Amygdala (tissue), 56 donors: ENCODE measurements around the gene TTI1.

Experiments used
- DNase-seq, 56 donors: peaks; one replicate each; lab custom pipeline; 2025; lab: John Stamatoyannopoulos, UW

The TTI1 gene

GRCh38 chr20:38055848-38056247 lies 22.6 kb upstream of the TTI1 start:
- no peak for DNase-seq

DNA sequence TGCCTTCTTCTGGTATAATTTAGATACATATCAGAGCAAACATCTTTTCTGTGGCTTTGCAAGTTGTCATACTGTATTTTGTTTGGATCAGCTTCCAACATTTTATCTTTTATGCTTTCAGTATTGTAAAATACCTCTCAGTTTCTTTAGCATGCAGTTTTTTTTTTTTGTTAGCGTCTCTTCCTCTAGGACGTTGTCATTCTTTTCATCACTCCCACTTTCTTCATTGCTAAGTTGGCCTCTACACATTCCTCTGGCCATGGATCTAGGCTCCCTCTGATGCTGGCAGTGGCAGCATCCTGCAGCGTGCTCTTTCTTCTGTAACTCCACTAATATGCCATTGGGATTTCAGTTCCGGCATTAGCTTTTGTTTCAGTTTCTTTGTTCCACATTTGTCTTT lies 22.0 kb upstream of the TTI1 start:
- no peak for DNase-seq

- DNase-seq: no peak
These were observed 21.4 kb upstream of the TTI1 start for GRCh38 chr20:38054647-38055046.

DNA sequence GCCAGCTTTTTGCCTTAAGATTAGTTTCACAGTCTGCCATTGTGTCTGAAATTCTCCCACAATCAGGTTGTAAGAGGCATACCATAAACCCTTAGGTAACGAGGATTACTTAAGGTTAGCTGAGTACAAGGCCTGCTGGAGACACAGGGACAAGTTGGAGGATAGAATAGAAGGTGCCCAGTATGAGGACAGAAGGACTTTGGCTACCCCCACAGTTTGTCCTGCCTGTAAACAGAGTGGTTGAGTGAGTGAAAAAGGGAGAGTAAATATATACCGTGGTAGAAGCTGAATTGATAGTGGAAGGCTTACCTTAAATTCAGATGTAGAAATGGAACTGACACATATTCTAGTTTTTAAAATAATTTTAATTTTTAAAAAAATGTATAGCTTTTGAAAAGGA lies 19.6 kb upstream of the TTI1 start:
- DNase-seq: no peak

DNA sequence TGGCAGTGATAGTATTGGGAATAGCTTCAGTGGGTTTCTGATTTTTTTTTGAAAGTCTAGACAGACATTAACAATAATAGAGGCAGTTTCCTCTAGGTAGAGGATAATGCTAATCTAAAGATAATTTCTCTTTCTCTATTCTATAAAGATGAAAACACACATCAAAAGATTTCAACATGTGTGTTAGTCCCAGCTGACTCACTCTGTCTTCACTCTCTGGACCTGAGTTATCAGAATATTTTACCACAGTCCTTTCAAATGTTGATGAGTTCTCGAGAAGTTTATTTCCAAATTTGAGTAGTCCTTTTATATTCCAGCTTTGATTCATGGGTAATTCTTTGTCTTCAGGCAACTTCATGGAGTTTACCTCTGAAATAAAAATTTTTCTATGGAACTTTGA lies 17.4 kb upstream of the TTI1 start:
- DNase-seq: no peak

DNA sequence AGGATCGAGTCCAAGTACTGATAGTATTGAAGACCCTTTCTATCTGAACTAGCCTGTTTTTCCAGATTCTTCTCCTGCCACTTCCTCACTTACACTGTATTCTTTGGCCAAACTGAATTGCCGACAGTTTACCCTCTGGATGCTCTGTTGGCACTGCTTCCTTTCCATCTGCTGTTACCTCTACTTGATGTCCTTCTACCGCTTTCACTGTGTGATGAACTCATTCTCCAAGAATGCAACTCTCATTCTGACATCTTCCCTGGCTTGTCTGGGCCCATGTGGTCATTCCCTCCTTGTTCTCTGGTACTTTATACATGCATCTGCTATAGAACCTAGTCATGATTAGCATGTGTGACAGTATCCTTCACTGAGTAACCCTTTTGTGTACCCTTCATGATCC lies 16.5 kb upstream of the TTI1 start:
- no peak for DNase-seq

GRCh38 chr20:38046572-38046971 lies 13.3 kb upstream of the TTI1 start:
- DNase-seq: no peak

DNA sequence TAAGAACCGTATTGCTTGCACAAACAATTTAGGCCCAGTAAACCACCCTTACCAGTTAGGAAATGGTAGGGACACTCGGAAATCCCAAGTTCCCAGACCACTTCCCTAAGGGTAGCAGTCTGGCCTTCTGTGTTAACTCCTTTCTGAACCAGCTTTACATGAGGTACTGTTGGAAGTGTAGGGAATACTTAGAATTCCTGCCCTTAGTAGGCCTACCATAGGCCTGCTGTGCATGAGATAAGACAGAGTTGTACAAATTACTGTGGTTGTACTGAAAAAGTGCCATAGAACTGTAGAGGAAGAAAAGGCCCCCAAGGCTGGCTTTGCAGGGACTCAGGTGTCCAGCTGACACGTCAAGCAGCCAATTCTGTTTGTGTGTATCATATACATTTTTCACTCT lies 11.4 kb upstream of the TTI1 start:
- DNase-seq: no peak

GRCh38 chr20:38043512-38044300 lies 10.4 kb upstream of the TTI1 start:
- DNase-seq: peak in 2 of 56 donors; percentile 2 to 10

- no peak for DNase-seq
These were observed 7.0 kb upstream of the TTI1 start for GRCh38 chr20:38040276-38040675.

- DNase-seq: no peak
These were observed 3.1 kb upstream of the TTI1 start for GRCh38 chr20:38036366-38036765.

DNA sequence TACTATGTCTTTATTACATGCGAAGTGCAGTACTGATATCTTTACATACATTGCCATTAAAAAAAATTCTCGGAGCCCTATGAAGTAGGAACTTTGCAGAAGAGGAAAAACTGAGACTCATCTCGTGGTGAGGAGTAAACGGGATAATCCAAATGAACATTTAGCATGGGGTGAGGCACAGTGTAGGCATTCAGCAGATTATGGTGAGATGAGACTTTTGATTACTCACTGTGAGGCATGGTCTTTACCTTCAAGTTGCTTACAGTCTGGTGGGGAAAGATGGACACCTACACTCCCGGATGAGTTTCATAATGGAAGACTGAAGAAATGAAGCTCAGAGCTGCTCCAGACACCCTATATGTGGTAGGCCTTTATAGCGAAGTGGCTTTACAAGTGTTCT lies 1.7 kb upstream of the TTI1 start:
- DNase-seq: no peak

DNA sequence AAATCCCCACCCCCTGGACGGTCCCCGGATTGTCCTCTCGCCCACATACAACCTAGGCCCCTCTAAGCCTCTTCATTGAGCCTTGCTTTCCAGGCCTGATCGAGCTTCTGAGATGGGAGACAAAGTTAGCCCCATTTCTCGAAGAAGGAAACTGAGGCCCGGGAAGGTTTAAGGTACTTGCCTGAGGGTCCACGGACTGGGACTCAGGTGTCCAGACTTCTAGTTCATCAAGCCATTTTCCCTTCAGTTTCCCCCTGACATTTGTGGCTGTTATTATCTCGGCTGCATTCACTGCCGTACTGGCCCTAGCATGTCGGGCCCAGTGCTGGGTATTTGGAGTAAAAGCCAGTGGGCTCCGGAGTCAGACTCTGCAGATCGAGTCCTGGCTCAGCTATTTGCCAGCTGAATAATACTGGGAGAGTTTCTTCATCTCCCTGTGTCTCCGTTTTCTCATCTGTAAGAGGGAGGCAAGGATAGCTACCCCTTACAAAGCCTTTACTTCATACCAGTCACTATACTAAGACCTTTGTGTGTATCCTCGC lies 923 bp upstream of the TTI1 start:
- DNase-seq: no peak

GRCh38 chr20:38032585-38033329 lies 499 bp downstream of the TTI1 start:
- peak in 6 of 56 donors; percentile 39 to 57 (median 52) for DNase-seq

- no peak for DNase-seq
These were observed 1.3 kb downstream of the TTI1 start for GRCh38 chr20:38031957-38032356.

DNA sequence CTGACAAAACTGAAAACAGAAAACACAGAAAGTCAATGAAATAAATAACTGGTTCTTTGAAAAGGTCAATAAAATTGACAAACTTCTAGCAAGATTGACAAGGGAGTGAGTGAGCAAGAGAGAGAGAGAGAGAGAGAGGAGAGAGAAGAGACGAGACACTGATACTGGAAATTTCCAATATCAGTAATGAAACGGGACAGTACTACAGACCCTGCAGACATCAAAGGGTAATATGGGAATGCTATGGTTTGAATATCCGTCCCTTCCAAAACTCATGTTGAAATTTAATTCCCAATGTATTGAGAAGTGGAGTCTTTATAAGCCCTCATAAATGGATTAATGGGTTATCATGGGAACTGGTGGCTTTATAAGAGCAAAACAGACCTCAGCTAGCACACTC lies 3.8 kb downstream of the TTI1 start:
- DNase-seq: no peak

DNA sequence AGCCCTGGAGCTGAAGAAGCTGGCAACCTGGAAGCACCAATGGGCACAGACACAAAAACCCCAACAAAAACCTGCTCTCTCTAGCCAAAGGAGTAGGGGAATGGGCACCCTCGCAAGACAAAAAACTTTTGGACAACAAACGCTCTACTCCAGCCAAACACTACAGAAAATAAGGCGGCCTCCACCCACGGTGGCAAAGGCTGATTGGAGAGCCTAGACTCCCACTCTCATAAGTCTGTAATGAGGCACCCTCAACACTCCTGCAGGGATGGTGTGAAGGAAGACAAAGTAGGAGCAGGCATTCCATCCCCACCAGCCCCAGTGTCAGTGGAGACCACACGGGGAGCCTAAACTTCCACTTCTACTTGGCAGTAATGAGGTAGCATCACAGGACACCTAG lies 8.8 kb downstream of the TTI1 start:
- DNase-seq: no peak

- no peak for DNase-seq
These were observed 9.9 kb downstream of the TTI1 start for GRCh38 chr20:38023181-38024001.

DNA sequence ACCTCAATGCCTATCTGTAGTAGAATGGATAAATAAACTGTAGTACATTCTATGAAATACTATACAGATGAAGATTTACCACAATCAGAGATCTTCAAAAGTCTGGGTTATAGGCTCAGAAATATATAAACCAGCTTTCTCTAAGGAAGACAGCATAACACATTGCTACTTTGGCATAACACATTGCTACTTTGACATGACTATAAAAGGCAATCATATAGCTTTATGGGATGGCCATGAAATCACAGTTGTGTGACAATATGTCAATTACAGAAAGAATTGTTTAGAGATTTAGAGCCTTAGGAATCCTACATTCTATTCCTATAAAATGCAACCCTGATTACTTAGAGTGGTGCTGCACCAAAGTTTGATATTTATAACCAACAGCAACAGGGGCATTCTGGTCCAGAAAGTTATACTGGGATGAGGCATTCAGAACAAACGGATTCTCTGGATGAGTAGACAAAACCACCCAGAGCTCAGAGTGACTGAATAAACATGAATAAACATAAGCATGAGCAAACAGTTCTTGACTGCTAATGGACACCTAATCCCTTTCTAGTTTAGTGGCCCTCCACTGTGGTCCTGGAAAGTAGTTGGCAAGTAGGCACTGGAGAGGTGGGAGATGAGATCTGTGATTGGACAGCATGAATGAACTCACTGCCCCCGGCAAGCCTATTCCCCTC lies 12.0 kb downstream of the TTI1 start:
- no peak for DNase-seq

DNA sequence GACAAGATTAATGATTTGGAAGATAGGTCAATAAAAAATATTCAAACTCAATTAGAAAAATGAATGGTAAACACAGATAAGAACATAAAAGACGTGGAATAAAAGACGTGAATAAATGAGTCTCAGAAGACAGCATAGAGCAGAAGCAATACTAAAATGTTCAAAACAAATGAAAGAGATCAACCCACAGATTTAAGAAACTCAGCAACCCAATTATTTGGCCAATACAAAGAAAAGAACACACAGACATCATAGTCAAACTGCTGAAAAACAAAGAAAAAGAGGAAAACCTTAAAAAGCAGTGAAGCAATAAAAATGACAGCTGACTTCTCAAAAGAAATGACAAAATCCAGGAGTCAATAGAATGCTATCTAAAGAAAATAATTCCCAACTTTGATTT lies 14.9 kb downstream of the TTI1 start:
- no peak for DNase-seq
